Endometrial microvascular endothelial cells (primary cell): ENCODE measurements around the gene CASP6. TPM values are rescaled to one million over a fixed set of nuclear protein-coding genes. Genes with fewer than 3 reads are reported as not detected.

Source experiments
- in situ Hi-C: cut with HindIII; loops from 2 replicates; pipeline ENCODE4 v1.10.0; 2017; ENCODE audit warnings: low sequenced_read_pairs, low pct_unique_long_range_greater_than_20kb; ENCODE audit errors: inconsistent ontology term
- total RNA-seq: library from RNA; depleted of rRNA; stranded (reverse); fragments of >200 nt; gene quantifications from one replicate; pipeline ENCODE4 v1.2.3, GENCODE V29; 2015; ENCODE audit errors: inconsistent ontology term

Gene CASP6
- total RNA-seq: 37.9 TPM

DNA sequence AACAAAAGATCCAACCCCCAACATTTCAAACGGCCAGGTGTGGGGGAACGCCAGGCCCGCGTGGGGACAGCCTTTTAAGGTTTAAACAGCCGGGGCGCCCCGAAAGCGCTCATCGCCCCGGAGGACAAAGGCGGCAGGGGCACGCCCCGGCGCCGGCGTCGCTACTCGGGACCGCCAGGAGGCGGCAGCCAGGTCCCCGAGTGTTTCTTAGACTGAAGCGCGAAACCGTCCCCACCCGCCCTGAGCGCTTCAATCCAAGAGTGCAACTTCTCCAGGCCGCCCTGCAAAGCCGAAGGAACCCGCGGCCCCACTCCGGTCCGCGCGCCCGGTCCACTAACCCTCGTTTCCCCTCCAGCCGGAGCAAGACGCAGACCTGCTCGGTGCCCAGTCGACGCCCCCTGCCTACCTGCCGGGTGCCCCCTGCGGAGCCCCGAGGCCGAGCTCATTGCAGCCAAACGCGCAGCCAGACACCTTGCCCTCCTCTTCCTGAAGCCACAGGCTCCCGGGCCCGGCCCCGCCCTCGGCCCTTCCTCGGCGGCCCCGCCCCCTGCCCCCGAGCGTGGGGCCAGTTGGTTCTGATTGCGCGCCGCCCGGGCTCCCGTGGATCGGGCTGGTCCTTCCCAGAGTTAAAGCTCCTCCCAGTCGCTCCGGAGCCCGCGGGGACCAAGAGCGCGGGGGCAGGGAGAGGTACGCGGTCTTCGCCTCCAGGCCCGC, at the start of gene CASP6:
Gene CASP6 (minus strand): TSS at position 496 of the 714 bp plus-strand sequence. CDS start 50 bp downstream, at position 446.
- in situ Hi-C loops: no loop called here

DNA sequence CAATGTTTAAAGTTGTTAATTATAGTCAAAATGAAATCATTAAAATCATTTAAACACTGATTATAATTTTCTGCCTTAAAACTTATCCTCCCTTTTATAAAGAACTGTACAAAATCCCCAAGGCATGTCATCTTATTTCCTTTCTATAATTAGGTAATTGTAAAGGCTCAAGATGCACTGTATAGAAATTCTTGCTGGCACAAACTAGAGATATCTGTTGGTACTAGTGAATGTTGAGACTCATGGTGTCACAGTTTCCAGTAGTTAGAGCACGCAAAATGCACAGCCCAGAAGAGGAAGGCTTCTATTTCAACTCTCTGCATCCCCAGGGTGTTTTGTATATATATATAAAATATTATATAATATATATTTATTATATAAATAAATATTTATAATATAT, 49.3 kb upstream of the CASP6 start:
- in situ Hi-C loops: no loop called here

DNA sequence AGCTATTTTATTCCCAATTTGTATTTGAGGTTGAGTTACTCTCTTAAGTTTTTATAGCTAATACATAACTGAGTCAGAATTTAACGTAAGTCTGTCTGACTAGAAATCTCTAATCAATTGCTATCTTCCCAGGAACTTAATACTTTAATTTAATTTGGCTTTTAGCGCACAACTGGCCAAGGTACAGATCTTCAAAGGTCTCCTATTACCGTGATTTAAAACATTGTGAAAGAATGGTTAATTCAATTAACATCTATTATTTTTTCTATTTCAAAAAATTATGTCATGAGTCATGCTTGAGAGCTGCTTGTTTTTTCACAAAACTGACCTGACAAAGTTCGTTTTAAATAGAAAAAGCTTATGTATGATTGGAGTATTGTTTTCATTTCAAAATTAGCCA, 48.6 kb upstream of the CASP6 start:
- in situ Hi-C loops: no loop called here

DNA sequence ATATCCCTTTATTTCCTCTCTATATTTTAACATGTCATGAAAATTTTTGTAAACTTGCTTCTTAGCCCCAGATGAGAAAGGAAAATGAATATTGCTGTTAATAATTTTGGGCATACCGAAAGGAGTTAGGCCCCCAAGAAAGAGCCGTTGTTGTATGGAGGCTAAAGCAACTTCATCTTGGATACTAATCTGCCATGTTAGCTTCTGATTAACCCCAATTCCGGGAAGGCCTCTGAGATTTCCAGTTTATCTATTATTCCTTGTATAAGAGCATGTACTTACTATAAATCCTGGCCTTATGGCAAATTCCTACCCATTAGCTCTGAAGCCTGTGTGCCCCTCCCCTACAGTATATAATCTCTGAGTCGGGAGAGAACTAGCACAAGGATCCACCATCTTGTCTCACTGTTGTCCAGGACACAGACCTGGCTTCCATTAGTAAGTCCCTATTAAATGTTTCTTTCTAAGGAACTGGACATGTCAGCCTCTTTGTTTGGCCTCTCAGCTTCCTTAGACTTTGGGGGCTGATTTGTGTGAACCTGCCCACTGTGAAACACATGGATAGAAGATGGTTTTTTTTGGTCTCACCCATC, 47.5 kb upstream of the CASP6 start:
- in situ Hi-C loops: no loop called here

DNA sequence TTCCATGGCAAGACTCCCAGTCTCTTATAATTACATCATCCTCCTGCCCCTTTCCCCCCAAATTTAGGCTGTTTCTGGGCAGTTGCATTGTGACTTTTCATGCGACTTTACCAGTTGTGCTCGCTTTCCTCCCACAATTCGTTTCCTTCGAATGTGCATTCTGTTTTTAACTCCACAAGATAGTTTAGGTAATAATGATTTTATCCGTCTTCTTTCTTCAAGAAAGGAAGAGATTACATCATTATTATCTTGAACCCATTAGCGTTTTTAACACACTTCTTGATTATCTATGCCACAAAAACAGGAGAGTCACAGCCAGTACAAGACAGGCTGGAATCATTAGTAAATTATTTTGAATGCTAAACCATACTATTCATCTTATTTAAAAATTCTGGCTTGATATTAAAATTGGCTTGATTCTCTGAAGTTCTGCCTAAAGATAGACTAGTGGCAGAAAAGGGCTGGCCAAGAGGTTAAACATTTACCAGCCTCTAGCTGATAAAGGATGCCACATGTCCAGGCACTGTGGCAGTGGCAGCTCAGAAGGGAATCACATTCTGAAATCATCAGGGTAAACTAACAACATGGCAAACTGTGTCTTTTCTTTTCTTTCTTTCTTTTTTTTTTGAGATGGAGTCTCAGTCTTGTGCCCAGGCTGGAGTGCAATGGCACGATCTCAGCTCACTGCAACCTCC, 46.3 kb upstream of the CASP6 start:
- in situ Hi-C loops: no loop called here

DNA sequence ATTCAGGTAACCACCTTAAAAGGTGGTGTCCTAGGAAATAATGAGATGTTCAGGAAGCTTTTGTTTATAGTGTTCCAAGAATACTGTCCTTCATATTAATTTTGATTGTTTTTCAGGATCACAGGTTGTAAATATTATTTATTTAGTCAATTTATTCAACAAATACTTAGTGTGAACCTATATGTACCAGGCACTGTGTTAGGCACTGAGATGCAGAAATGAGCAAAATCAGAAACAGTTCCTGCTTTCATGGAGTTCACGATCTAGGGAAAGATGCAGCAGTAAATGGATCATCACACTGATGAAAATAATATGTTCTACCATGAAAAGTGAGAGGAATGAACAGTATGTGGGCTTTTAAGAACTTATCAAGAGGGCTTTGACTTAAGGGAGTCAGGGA, 44.9 kb upstream of the CASP6 start:
- in situ Hi-C loops: no loop called here

DNA sequence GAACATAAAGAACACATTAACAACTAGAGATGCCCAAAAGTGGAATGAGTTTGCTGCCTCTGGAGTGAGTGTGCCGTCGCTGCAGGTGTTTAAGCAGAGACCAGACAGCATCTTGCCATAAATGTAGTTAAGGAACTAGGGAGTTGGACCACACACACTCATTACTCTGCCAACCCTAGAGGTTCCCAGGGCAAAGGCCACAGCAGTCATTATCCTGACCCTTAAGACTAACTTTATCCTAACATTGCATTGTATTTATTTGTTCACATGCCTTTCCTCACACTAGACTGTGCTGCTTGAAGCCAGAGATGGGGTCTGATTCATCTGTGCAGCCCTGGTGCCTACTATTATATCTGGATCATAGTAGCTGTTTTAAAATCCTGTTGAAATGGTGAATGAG, 43.5 kb upstream of the CASP6 start:
- in situ Hi-C loops: no loop called here

DNA sequence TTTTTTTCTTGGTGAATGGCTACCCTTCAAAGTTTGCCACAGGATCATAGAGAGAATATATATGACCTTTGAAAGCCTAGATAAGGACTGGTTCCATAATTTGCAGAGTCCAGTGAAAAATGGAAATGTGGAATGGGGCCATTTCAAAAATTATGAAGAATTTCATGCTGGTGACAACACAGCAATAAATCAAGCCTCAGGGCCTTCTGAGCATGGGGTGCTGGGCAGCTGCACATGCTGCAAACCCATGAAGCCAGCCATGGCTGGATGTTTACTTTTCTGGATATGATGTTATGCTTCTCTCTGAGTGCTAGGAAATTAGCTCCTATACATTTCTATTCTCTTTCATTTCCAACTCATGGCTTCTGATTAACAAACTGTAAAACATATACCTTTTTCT, 42.6 kb upstream of the CASP6 start:
- in situ Hi-C loops: no loop called here

DNA sequence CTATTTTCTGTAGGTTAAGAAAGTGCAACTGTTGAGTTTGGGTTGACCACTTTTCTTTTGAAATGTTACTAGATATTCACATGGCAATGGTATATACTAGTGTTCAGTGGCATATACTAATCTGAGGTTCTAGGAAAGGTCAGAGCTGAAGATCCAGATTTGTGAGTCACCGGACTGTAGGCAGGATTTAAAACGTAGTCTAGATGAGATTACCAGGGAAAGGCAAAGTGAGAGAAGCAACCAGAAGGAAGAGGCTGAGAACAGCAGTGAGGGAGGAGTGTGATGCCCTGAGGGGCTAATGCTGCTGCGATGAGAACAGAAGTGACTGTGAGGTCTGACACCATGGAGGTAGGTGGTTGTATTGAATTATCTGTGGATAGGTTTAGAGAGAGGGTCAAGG, 36.3 kb upstream of the CASP6 start:
- in situ Hi-C loops: loop anchor here (10.0 kb wide), 1 partner anchor 75 kb away; the partner anchor contains the start of gene GAR1

DNA sequence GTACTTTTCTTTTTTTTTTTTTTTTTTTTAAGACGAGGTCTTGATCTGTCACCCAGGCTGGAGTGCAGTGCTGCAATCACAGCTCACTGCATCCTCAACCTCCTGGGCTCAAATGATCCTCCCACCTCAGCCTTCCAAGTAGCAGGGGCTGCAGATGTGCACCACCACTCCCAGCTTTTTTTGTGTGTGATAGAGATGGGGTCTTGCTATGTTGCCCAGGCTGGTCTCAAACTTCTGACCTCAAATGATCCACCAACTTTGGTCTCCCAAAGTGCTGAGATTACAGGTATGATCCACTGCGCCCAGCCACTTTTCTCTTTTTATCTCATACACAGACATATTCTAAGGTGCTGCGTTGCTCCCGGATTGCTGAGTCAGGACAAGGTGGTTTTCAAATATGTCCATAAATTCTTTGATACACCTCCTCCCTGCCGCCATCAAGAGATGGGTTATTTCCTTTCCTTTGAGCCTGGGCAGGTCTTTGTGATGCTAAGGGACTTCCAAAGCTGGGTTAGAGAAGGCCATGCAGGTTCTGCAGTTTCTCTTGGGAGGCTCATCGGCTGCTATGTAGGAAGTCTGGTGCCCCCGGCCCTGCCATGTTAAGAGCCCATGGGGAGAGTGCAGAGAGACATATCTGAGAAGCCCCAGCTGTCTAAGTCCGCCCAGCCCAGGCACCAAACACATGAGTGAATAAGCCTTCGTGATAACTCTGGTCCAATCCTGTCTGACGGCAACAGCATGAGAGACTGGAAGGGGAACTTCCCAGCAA, 35.0 kb upstream of the CASP6 start:
- in situ Hi-C loops: loop anchor here (10.0 kb wide), 1 partner anchor 77 kb away; the partner anchor contains the start of gene GAR1

DNA sequence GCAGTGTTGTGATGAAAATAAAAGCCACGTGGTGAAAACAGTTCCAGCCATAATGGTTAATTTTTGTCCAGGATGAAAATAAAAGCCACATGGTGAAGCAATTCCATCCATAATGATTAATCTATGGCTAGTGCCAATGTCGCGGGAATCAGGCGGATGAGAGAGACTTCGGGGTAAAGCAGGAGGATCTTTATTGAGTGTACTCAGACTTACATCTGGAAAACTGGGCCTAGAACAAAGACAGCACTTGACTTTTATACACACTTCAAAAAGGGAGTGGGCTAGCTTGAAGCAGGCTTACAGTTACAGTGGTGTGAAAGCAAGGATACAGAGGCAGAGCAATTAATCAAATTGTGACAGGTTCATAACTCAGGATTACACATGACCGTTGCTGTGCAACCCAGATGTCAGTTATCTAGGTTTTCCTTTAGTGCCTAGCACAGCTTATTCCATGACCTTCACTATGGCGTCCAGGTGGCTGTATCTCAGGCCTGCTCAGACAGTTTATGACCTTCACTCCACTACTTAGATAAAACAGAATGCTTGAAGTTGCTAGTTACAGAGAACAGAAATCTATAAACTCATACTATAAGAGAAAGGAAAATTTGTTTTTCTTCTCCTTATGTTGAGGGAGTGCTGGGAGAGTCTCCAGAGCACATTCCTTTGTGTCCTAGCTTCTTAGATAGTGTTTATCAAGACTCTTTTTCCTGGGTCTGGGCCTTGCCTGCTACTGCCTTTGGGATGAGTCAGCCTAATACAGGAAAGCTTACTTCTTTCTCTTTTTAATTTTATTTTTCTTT, 32.5 kb upstream of the CASP6 start:
- in situ Hi-C loops: loop anchor here (10.0 kb wide), 1 partner anchor 79 kb away; the partner anchor contains the start of gene GAR1

DNA sequence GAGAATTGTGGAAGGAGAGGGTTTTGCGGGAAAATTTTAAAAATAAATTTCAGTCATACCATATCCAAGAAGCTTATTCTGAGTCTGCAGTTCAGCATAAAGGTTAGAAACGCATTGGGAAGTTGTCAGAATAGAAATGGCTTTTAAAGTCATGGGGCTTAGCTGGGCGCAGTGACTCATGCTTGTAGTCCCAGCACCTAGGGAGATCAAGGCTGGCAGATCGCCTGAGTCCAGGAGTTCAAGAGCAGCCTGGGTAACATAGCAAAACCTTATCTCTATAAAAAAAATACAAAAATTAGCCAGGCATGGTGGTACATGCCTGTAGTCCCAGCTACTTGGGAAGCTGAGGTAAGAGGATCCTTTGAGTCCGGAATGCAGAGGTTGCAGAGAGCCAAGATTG, 30.5 kb upstream of the CASP6 start:
- in situ Hi-C loops: loop anchor here (10.0 kb wide), 1 partner anchor 81 kb away; the partner anchor contains the start of gene GAR1

DNA sequence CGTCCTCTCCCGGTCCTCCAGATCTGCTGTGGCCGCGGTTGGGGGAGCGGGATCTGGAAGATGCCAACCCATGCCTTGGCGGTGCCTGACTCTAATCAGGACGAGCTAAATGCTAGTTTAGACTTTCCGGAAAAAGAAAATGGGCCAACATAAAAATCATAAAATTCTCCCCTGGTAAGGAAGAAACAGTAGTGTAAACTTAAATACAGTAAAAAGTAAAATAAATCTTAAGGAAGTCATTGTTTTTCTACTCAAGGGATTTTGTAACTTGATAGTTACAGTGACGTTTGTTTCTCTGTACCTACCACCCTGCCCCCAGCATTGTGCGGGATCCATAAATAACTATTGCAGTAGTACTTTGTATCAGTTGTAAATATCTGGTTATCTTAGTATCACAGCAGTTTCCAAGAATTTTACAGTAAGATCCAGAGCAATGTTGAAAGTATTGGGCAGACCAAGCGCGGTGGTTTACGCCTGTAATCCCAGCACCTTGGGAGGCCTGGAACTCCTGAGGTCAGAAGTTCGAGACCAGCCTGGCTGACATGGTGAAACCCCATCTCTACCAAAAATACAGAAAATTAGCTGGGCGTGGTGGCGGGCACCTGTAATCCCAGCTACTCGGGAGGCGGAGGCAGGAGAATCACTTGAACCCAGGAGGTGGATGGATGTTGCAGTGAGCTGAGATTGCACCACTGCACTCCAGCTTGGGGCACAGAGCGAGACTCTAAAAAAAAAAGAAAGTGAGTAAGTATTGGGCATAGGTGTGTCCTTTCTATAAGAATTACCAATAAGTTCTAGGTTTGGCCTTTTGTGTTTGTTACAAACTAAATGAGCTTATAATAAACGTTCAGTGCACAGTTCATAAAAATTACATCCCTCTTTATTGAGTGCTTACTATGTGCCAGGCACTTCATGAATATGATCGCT, 27.6 kb upstream of the CASP6 start:
- in situ Hi-C loops: loop anchor here (10.0 kb wide), 1 partner anchor 84 kb away; the partner anchor contains the start of gene GAR1

DNA sequence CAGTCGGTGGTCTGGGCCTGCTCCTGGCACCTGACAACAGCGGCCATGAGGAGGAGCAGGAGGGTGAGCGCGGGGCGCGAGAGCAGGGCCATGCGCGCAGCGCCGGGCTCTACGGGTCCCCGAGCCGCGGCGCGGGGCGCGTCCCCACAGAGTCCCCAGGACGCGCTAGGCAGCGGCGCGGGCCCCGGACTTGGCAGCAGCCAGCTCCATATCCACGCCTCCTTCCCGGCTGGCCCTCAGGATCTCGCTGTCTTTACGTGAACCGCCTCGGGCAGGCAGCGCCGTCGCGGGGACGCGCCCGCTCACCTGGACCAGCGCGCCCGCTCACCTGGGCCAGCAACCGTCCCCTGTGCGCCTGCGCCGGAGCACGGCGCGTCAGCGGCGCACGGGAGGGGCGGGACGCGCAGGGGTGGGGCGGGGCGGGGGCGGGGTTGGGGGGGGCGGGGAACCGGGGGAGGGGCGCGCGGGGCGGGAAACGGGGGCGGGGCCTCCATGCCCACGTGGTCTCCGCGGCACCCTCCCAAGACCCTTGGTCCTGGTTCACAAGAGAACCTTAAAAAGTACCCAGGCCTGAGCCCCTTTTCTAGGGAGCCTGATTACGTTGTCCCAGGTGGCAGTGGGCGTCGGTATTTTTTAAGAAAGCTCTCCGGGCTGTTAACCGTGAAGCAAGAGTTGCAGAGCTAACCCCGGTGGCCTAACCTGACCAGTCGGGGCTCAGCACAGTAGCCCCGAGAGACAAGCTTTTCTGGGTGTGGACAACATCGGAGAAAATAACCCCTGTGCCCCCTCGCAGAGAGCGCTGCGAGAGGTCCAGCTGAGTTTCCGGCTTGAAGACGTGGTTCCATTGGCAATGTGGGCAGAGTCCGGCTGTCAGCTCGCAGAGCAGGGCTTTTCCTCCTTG, 26.7 kb upstream of the CASP6 start, which contains the start of gene PLA2G12A:
Gene PLA2G12A (minus strand): TSS at position 353 of the 901 bp plus-strand sequence. CDS start 261 bp downstream, at position 92.
- in situ Hi-C loops: loop anchor here (10.0 kb wide), 1 partner anchor 85 kb away; the partner anchor contains the start of gene GAR1

DNA sequence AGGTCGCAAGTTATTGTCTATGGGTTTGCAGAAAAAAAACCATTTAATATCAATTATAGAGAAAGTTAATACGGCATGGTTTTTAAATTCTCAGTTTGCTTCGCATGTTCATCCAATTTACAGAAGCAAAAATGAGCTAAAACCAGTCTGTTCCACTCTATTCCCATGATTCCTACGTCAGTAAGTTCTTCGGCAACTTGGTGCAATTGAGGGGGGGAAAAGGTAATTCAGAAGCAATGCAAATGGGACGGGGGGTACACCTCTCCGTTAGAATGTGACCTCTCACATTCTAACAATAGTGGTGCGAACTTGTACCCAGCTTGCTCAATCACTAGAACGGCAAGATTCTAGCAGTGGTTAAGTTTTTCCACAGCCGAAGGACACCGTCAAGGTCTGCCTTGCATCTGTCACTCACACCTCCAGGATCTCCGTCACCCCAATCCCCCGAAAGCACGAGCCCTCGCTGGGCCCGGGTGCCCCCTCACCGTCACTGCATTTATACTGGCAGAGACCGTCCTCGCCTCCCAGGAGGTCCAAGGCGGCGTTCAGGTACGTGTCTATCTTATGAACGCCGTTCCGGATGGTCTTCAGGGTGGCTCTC, 26.0 kb upstream of the CASP6 start:
- in situ Hi-C loops: no loop called here

DNA sequence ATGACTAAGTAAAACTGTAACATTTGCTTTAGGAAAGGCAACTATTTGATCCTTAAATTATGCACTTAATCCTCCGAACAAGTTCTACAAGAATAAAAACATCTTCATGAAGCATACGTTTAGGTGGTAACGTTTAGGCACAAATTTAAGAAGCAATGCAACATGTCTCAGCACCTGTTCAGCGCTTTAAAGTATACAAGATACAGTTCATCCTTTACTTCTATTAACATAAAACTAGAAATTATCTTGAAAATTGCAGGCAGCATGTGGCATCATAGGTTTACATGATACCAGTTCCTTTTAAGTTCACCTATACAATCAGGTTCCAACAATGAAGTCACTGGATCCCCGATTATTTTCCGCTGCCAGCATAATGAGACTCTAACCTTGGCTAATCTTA, 25.1 kb upstream of the CASP6 start:
- in situ Hi-C loops: no loop called here
